T-cell (primary cell): ENCODE data around the gene DNAJB9. TPM values are rescaled to one million over a fixed set of nuclear protein-coding genes. Genes with fewer than 3 reads are reported as not detected.

Source experiments
- ATAC-seq, 4 experiments: fragments of 200-7000 bp in 3 of 4; fragments of 150-1000 bp in 1 of 4; cut with Tn5 transposase; replicated peaks in 1 of 4; 1 replicate in 3 of 4; 2 replicates in 1 of 4; pipeline ENCODE4 v1.10.0; 2021; ENCODE audit warnings: moderate library complexity in 3 of 4, mild to moderate bottlenecking in 2 of 4, moderate number of reproducible peaks in 1 of 4
- CTCF ChIA-PET, 2 donors: fragments of 300-600 bp; sonication (Branson Sonifier 250); formaldehyde crosslinking; loops; one replicate each; lab custom pipeline; 2022; ENCODE audit warnings: antibody characterized with exemption in 2 of 2; lab: Charles Lee
- POLR2A ChIA-PET, 2 donors: fragments of 300-600 bp; sonication (Branson Sonifier 250); formaldehyde crosslinking; loops; one replicate each; lab custom pipeline; 2022; ENCODE audit warnings: antibody characterized with exemption in 2 of 2; lab: Charles Lee
- DNase-seq, 35 experiments: peaks; one replicate each; pipeline versions ENCODE4 v3.0.0 to v3.0.0-alpha.2; 2013 to 2023
- H3K27ac ChIP-seq: one replicate; pipeline ENCODE4 v1.5.1; 2013; ENCODE audit warnings: low read length
- H3K27me3 ChIP-seq, 2 experiments: replicated peaks in 1 of 2; 1 replicate in 1 of 2; 2 replicates in 1 of 2; pipeline versions ENCODE4 v1.6.1 to v1.7.0; 2013; ENCODE audit warnings: low read length in 1 of 2, mixed read lengths in 1 of 2; ENCODE audit not compliant: control insufficient read depth in 2 of 2, insufficient read depth in 2 of 2; ENCODE audit errors: extremely low read depth in 1 of 2
- H3K36me3 ChIP-seq, 2 donors: 1 replicate in 1 of 2; 2 replicates in 1 of 2; pipeline versions ENCODE4 v1.6.1 to v1.7.0; 2013; ENCODE audit warnings: low read length in 1 of 2; ENCODE audit not compliant: control insufficient read depth in 2 of 2, insufficient read depth in 1 of 2; ENCODE audit errors: extremely low read depth in 1 of 2
- H3K4me1 ChIP-seq, 2 experiments: 1 replicate in 1 of 2; 2 replicates in 1 of 2; pipeline versions ENCODE4 v1.6.1 to v1.7.0; 2013; ENCODE audit warnings: low read length in 2 of 2, mixed read lengths in 1 of 2; ENCODE audit not compliant: insufficient read depth in 2 of 2, control insufficient read depth in 1 of 2; ENCODE audit errors: extremely low read depth in 1 of 2
- H3K4me3 ChIP-seq, 2 donors: 1 replicate in 1 of 2; 2 replicates in 1 of 2; pipeline versions ENCODE4 v1.5.1 to v1.7.0; 2013; ENCODE audit warnings: mild to moderate bottlenecking in 2 of 2, low read length in 1 of 2, moderate library complexity in 1 of 2; ENCODE audit not compliant: control insufficient read depth in 1 of 2; ENCODE audit errors: extremely low read depth in 1 of 2
- H3K9me3 ChIP-seq: 2 replicates; pipeline ENCODE4 v1.7.0; 2013
- H3K27ac Mint-ChIP-seq, 2 donors: one replicate each; pipeline ENCODE4 v1.8.0; 2020 to 2021; ENCODE audit warnings: mild to moderate bottlenecking in 2 of 2, mixed read lengths in 2 of 2
- H3K27me3 Mint-ChIP-seq, 2 donors: one replicate each; pipeline ENCODE4 v1.8.0; 2021 to 2022; ENCODE audit warnings: mixed read lengths in 2 of 2
- H3K36me3 Mint-ChIP-seq: one replicate; pipeline ENCODE4 v1.8.0; 2021; ENCODE audit warnings: mixed read lengths
- H3K4me1 Mint-ChIP-seq, 3 donors: one replicate each; pipeline ENCODE4 v1.8.0; 2020 to 2022; ENCODE audit warnings: mixed read lengths in 3 of 3, mild to moderate bottlenecking in 1 of 3
- H3K4me3 Mint-ChIP-seq, 3 donors: one replicate each; pipeline ENCODE4 v1.8.0; 2020 to 2022; ENCODE audit warnings: mild to moderate bottlenecking in 3 of 3, mixed read lengths in 3 of 3, moderate library complexity in 3 of 3
- H3K9me3 Mint-ChIP-seq, 3 donors: one replicate each; pipeline ENCODE4 v1.8.0; 2020 to 2022; ENCODE audit warnings: mixed read lengths in 3 of 3
- WGBS: methylation state at CpG from one replicate; pipeline ENCODE4 v1.1.5; 2013; ENCODE audit warnings: missing lambda C conversion rate; ENCODE audit not compliant: insufficient coverage; 5-methylcytosine and 5-hydroxymethylcytosine counted together
- total RNA-seq, 35 experiments: library from RNA in 6 of 35; stranded (reverse) in 6 of 35; fragments of 120-200 nt in 1 of 35; gene quantifications; one replicate each; pipeline versions ENCODE4 v1.2.1 to v1.2.4 and lab custom pipeline; 2013 to 2026

The DNAJB9 gene
- total RNA-seq, 5 donors from 2014 or later (not counting 1 experiment from before 2014, with no cell fraction given): 20.5 to 60.8 (median 27.9) TPM

DNA sequence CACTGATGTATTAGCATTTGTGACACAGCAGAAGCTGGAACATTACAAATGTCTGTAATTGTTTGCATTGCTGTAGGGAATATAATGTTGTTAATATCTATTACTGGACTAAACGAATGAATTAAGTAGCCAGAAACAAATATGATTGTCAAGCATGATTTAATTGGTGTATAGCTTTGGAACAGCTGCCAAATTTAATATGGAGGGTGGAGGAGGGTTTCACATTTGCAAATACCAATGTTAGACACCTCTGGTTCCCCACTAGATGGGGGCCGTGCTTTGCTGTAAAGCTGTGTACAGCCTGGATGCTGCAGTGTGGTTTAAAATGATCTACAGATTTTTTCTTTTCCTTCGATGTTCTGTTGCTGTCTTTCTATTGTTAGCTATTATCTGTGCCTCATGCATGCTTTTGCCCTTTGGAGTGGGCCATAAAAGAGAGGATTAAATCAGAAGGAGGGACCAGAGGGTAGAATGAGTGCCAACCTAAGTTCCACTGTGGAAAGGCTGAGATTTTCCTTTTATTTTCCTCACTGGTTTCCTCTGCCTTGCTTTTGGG is 23.1 kb downstream of the DNAJB9 start:
- Mint-ChIP-seq H3K9me3 (no peaks in the 10 kb centered on the region), H3K4me1 (no peaks in the 10 kb centered on the region), H3K27ac (no peak overlapping the region), H3K27me3 (peaks cover 0 to 6% of the 10 kb centered on the region in 2 donors), H3K36me3 (no peaks in the 10 kb centered on the region), H3K4me3 (no peak overlapping the region)
- Histone ChIP-seq H3K27me3 (peaks cover 0 to 3% of the 10 kb centered on the region in 2 experiments), H3K36me3 (no peaks in the 10 kb centered on the region), H3K9me3 (no peaks in the 10 kb centered on the region), H3K4me1 (no peaks in the 10 kb centered on the region), H3K4me3 (no peak overlapping the region), H3K27ac (no peak overlapping the region)
- ChIA-PET POLR2A (interaction anchor here (0.9 to 1.1 kb wide), 2 partner anchors 11 to 23 kb away, joined by 4 read pairs; partner anchors contain the start of genes DNAJB9 (in 1 of the 2) and THAP5 (in 1 of the 2)), CTCF (no interaction called here)
- ATAC-seq (no peak), DNase-seq (no peak)
- WGBS: 100% methylated on average over 1 of the region's 3 CpGs

DNA sequence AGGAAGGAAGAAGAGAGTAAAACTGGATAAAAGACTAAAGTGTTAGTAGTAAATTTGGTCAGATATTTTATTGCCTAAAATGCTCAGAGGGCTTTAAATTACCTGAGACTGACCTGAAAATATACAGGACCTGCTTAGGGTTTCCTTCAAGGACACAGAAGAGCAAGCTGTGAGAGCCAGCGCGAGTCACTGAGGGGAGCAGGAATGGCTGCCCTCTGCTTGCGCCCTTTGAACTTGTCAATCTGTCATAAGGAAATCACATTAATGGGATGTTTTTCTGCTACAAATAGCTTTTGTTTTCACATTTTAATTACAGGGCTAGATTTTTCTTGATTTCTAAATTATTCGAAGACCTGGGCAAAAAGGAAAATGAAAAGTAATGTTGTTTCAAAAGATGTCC is 26.9 kb downstream of the DNAJB9 start:
- Mint-ChIP-seq H3K9me3 (no peaks in the 10 kb centered on the region), H3K27ac (no peak overlapping the region), H3K4me3 (no peak overlapping the region), H3K36me3 (no peaks in the 10 kb centered on the region), H3K27me3 (peaks cover 10 to 12% of the 10 kb centered on the region in 2 donors), H3K4me1 (no peaks in the 10 kb centered on the region)
- POLR2A ChIA-PET: no interaction called here
- CTCF ChIA-PET: no interaction called here
- Histone ChIP-seq H3K9me3 (no peaks in the 10 kb centered on the region), H3K27me3 (peaks cover 0 to 3% of the 10 kb centered on the region in 2 experiments), H3K4me3 (no peak overlapping the region), H3K36me3 (no peaks in the 10 kb centered on the region), H3K27ac (no peak overlapping the region), H3K4me1 (no peaks in the 10 kb centered on the region)
- ATAC-seq (no peak), DNase-seq (peak in 2 of 35 experiments; percentile 12 to 41)
- WGBS: 100% methylated on average over 3 of the region's 4 CpGs

DNA sequence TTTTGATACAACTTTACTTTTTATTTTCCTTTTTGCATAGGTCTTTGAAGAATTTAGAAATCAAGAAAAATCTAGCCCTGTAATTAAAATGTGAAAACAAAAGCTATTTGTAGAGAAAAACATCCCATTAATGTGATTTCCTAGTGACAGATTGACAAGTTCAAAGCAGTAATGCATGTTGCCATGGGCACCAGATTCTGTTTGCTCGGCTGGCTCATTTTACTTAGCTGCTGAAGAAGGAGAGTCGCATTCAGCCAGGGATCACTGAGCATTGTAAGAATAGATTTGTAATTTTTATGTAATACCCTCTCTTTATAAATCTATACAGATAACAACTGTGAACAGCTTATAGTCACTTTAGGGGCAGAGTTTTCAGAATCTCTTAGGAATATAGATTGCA is 28.5 kb downstream of the DNAJB9 start:
- Mint-ChIP-seq H3K27me3 (peaks cover 10 to 12% of the 10 kb centered on the region in 2 donors), H3K9me3 (no peaks in the 10 kb centered on the region), H3K4me1 (no peaks in the 10 kb centered on the region), H3K4me3 (no peak overlapping the region), H3K27ac (no peak overlapping the region), H3K36me3 (no peaks in the 10 kb centered on the region)
- Histone ChIP-seq H3K27ac (no peak overlapping the region), H3K9me3 (no peaks in the 10 kb centered on the region), H3K4me3 (no peak overlapping the region), H3K27me3 (peaks cover 0 to 4% of the 10 kb centered on the region in 2 experiments), H3K36me3 (no peaks in the 10 kb centered on the region), H3K4me1 (no peaks in the 10 kb centered on the region)
- ATAC-seq (no peak), DNase-seq (no peak)
- ChIA-PET POLR2A (no interaction called here), CTCF (no interaction called here)
- no CpG with 5 or more reads among the region's 2 CpGs for WGBS

DNA sequence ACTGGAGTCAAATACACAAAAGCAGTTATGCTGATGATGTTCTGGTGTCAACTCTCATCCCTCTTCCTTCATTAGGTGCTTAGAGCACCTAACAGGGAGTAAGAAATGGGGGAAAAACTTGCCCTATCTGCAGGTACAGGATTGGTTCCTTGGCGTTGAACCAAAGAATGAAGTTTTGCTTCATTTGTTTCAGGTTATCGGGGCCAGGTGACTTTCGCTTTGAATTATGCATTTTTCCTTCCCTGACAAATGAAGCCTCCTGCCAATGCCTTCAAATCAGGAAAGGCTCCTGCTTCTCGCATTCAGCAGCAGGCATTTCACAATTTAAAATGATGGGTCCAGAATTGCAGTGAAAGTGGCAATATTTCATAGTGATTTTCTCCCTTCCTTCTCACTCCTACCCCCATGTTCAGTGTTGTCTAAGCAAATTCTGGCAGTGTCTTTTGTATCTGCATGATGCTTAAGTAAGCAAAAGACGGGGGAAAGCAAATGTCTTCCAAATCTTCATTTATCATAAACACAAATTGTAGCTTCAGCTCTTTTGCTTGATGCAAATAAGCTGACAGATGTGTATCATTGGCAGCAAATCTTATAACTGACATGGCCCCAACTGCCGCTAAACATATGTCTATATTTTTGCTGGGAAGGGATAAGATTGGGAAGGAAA is 29.4 kb downstream of the DNAJB9 start:
- DNase-seq: no peak
- no peaks in the 10 kb centered on the region for H3K9me3 ChIP-seq
- ChIA-PET POLR2A (no interaction called here), CTCF (no interaction called here)
- H3K4me3 ChIP-seq: no peak overlapping the region
- 100% methylated on average over 3 of the region's 6 CpGs for WGBS
- peaks cover 10 to 12% of the 10 kb centered on the region in 2 donors for H3K27me3 Mint-ChIP-seq
- no peaks in the 10 kb centered on the region for H3K36me3 Mint-ChIP-seq
- peaks cover 0 to 6% of the 10 kb centered on the region in 2 experiments for H3K27me3 ChIP-seq
- no peaks in the 10 kb centered on the region for H3K9me3 Mint-ChIP-seq
- H3K27ac ChIP-seq: no peak overlapping the region
- no peaks in the 10 kb centered on the region for H3K4me1 ChIP-seq
- H3K4me3 Mint-ChIP-seq: no peak overlapping the region
- H3K36me3 ChIP-seq: no peaks in the 10 kb centered on the region
- no peak overlapping the region for H3K27ac Mint-ChIP-seq
- H3K4me1 Mint-ChIP-seq: no peaks in the 10 kb centered on the region
- no peak for ATAC-seq

DNA sequence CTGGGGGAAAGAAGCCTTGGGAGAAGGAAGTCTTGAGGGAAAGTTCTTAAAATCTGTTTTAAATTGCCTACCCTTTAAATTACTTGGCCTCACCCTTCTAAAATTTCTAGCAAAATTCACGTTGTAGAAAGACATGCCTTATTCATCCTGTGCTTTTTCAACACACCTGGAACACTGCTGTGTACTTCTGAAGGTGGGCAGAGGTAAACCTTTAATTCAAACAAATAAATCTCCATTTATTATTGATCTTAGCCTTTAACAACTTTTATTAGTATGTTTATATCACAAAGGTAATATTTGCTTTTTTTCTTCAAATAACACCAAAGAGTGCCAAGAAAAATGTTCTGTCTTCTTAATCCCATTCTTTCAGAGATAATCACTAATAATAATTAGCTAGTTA is 30.7 kb downstream of the DNAJB9 start:
- ATAC-seq: no peak
- WGBS: no CpG with 5 or more reads among the region's 1 CpG

DNA sequence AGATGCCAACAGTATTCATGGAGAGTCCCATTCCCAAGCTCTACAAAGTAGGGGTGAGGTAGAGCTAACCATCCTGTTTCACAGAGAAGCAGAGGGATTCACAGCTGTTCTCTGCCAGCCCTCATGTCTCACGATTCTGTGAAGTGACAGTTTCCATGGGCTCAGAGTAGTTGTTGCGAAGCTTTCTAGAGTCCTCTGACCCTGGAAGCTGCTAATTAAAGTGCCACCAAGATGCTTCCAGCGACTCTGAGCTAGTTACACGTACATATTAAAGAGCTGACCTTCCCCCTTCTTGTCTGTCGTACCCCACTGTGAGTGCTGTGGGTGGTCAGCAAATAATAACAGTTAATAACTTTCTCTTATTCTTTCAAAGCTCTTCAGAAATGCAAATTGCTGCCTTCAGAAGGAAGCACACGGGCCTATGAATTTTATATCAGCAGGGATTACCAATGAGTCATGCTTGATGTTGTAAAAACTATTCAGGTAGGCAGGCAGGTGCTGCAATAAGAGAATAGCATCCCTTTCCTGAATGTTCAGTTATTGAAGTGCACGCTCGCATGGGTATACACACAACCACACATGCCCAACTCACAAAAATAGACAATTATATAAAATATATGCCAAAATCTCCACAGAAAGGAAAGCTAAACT is 34.1 kb downstream of the DNAJB9 start:
- no peak for DNase-seq
- ChIA-PET POLR2A (no interaction called here), CTCF (no interaction called here)
- H3K4me1 ChIP-seq: no peaks in the 10 kb centered on the region
- H3K4me3 ChIP-seq: no peak overlapping the region
- no peaks in the 10 kb centered on the region for H3K36me3 ChIP-seq
- Mint-ChIP-seq H3K36me3 (no peaks in the 10 kb centered on the region), H3K4me1 (no peaks in the 10 kb centered on the region), H3K27me3 (peaks cover 10 to 12% of the 10 kb centered on the region in 2 donors), H3K4me3 (no peak overlapping the region), H3K27ac (no peak overlapping the region), H3K9me3 (no peaks in the 10 kb centered on the region)
- H3K27ac ChIP-seq: no peak overlapping the region
- WGBS: 68% methylated on average over 3 of the region's 8 CpGs
- no peak for ATAC-seq
- no peaks in the 10 kb centered on the region for H3K9me3 ChIP-seq
- peaks cover 0 to 3% of the 10 kb centered on the region in 2 experiments for H3K27me3 ChIP-seq

More for the DNA sequence above, 30.7 kb downstream of the DNAJB9 start:
- no peak for DNase-seq
- Histone ChIP-seq H3K9me3 (no peaks in the 10 kb centered on the region), H3K36me3 (no peaks in the 10 kb centered on the region), H3K27ac (no peak overlapping the region), H3K4me1 (no peaks in the 10 kb centered on the region), H3K27me3 (peaks cover 0 to 6% of the 10 kb centered on the region in 2 experiments), H3K4me3 (no peak overlapping the region)
- ChIA-PET CTCF (no interaction called here), POLR2A (no interaction called here)
- no peak overlapping the region for H3K4me3 Mint-ChIP-seq
- H3K9me3 Mint-ChIP-seq: no peaks in the 10 kb centered on the region
- H3K36me3 Mint-ChIP-seq: no peaks in the 10 kb centered on the region
- H3K27me3 Mint-ChIP-seq: peaks cover 10 to 12% of the 10 kb centered on the region in 2 donors
- no peak overlapping the region for H3K27ac Mint-ChIP-seq
- H3K4me1 Mint-ChIP-seq: no peaks in the 10 kb centered on the region
